Right atrium auricular region (tissue), 2 donors: ENCODE measurements around the gene SPAG9. TPM values are rescaled to one million over a fixed set of nuclear protein-coding genes. Genes with fewer than 3 reads are reported as not detected.

ENCODE experiments used
- DNase-seq: peaks from one replicate; pipeline ENCODE4 v3.0.0-alpha.2; 2019; ENCODE audit warnings: low spot score
- H3K27ac ChIP-seq, 2 donors: fragments of 200-600 bp; sonication (generic); 1 replicate in 1 of 2; 2 replicates in 1 of 2; pipeline ENCODE4 v1.5.1; 2016 to 2019
- H3K27me3 ChIP-seq, 2 donors: fragments of 200-600 bp; sonication (generic); one replicate each; pipeline versions ENCODE4 v1.5.1 to v1.6.0; 2017 to 2019
- H3K36me3 ChIP-seq: fragments of 200-600 bp; sonication (generic); one replicate; pipeline ENCODE4 v1.5.1; 2016
- H3K4me1 ChIP-seq, 2 donors: fragments of 200-600 bp; sonication (generic); one replicate each; pipeline versions ENCODE4 v1.5.1 to v1.6.0; 2017 to 2019
- H3K4me3 ChIP-seq, 2 donors: fragments of 200-600 bp; sonication (generic); 1 replicate in 1 of 2; 2 replicates in 1 of 2; pipeline ENCODE4 v1.5.1; 2017 to 2019; ENCODE audit warnings: mild to moderate bottlenecking in 1 of 2, moderate library complexity in 1 of 2
- H3K9me3 ChIP-seq, 2 donors: fragments of 200-600 bp; sonication (generic); one replicate each; pipeline ENCODE4 v1.5.1; 2019
- CTCF ChIP-seq, 2 donors: fragments of 200-600 bp; sonication (generic); IDR thresholded peaks; one replicate each; pipeline ENCODE4 v1.5.1; 2019; ENCODE audit warnings: antibody characterized with exemption in 2 of 2
- total RNA-seq, 2 donors: library from RNA; depleted of rRNA; stranded (reverse); fragments of >200 nt; gene quantifications; one replicate each; pipeline ENCODE4 v1.1.0, GENCODE V29; 2016

The SPAG9 gene
- total RNA-seq, 2 donors from 2014 or later, result 56.4 to 56.5 TPM

- Histone ChIP-seq H3K9me3 (no peaks in the 10 kb centered on the region), H3K4me3 (no peak overlapping the region), H3K36me3 (peaks cover 15% of the 10 kb centered on the region), H3K27ac (no peak overlapping the region), H3K27me3 (no peaks in the 10 kb centered on the region), H3K4me1 (peaks cover 0 to 7% of the 10 kb centered on the region in 2 donors)
- DNase-seq, result no peak
- no peak for TF ChIP-seq CTCF (IDR thresholded peaks at IDR 0.05)
These were observed 87.8 kb downstream of the SPAG9 start for GRCh38 chr17:51032850-51033249.

- TF ChIP-seq CTCF (IDR thresholded peaks at IDR 0.05), result no peak
- peaks cover 15% of the 10 kb centered on the region for H3K36me3 ChIP-seq
- H3K27me3 ChIP-seq, result no peaks in the 10 kb centered on the region
- H3K27ac ChIP-seq, result peak overlapping the region; percentile 14 to 39
- no peaks in the 10 kb centered on the region for H3K9me3 ChIP-seq
- no peak for DNase-seq
- H3K4me1 ChIP-seq, result no peaks in the 10 kb centered on the region
- peak overlapping the region in 1 of 2 donors; percentile 19 for H3K4me3 ChIP-seq
These were observed 90.9 kb downstream of the SPAG9 start for GRCh38 chr17:51029568-51030463.

GRCh38 chr17:51029142-51029541, 91.5 kb downstream of the SPAG9 start:
- no peak overlapping the region for H3K4me3 ChIP-seq

GRCh38 chr17:51028176-51028863, 92.3 kb downstream of the SPAG9 start:
- Histone ChIP-seq H3K27me3 (no peaks in the 10 kb centered on the region), H3K4me3 (no peak overlapping the region), H3K36me3 (peaks cover 15% of the 10 kb centered on the region), H3K4me1 (no peaks in the 10 kb centered on the region), H3K9me3 (no peaks in the 10 kb centered on the region), H3K27ac (no peak overlapping the region)
- no peak for DNase-seq
- no peak for TF ChIP-seq CTCF (IDR thresholded peaks at IDR 0.05)

More at GRCh38 chr17:51029142-51029541, 91.5 kb downstream of the SPAG9 start:
- H3K9me3 ChIP-seq, result no peaks in the 10 kb centered on the region
- no peak overlapping the region for H3K27ac ChIP-seq
- DNase-seq, result no peak
- H3K36me3 ChIP-seq, result peaks cover 15% of the 10 kb centered on the region
- H3K4me1 ChIP-seq, result no peaks in the 10 kb centered on the region
- TF ChIP-seq CTCF (IDR thresholded peaks at IDR 0.05), result no peak
- no peaks in the 10 kb centered on the region for H3K27me3 ChIP-seq

- Histone ChIP-seq H3K36me3 (peaks cover 58% of the 10 kb centered on the region), H3K4me1 (no peaks in the 10 kb centered on the region), H3K9me3 (no peaks in the 10 kb centered on the region), H3K4me3 (no peak overlapping the region), H3K27ac (no peak overlapping the region), H3K27me3 (no peaks in the 10 kb centered on the region)
- no peak for DNase-seq
- TF ChIP-seq CTCF (IDR thresholded peaks at IDR 0.05), result no peak
These were observed 102.1 kb downstream of the SPAG9 start for GRCh38 chr17:51018541-51018940.
